CD4-positive, alpha-beta T cell (primary cell): Measurements from ENCODE around the gene NME2. TPM values are rescaled to one million over a fixed set of nuclear protein-coding genes. Genes with fewer than 3 reads are reported as not detected.

ENCODE experiments used
- ATAC-seq: fragments of 200-7000 bp; cut with Tn5 transposase; one replicate; pipeline ENCODE4 v1.10.0; 2022; ENCODE audit warnings: mild to moderate bottlenecking; ENCODE audit not compliant: poor library complexity
- CTCF ChIA-PET: fragments of 350-600 bp; sonication (Branson Sonifier 250); formaldehyde crosslinking; loops from one replicate; lab custom pipeline; 2021; ENCODE audit warnings: antibody characterized with exemption, inconsistent platforms; lab: Charles Lee
- POLR2A ChIA-PET: fragments of 350-600 bp; sonication (Branson Sonifier 250); formaldehyde crosslinking; loops from one replicate; lab custom pipeline; 2021; ENCODE audit warnings: antibody characterized with exemption, inconsistent platforms; lab: Charles Lee
- DNase-seq, 14 experiments: peaks; one replicate each; pipeline ENCODE4 v3.0.0-alpha.2; 2013 to 2020; ENCODE audit warnings: mixed read lengths in 2 of 14
- H3K27ac ChIP-seq, 2 donors: one replicate each; pipeline versions ENCODE4 v1.5.1 to v1.7.0; 2013; ENCODE audit warnings: low read length in 2 of 2, low read depth in 1 of 2, mild to moderate bottlenecking in 1 of 2
- H3K27me3 ChIP-seq, 2 experiments: 1 replicate in 1 of 2; 2 replicates in 1 of 2; pipeline versions ENCODE4 v1.6.1 to v1.7.0; 2013; ENCODE audit warnings: low read length in 2 of 2, control low read depth in 1 of 2, mild to moderate bottlenecking in 1 of 2, moderate library complexity in 1 of 2; ENCODE audit not compliant: insufficient read depth in 2 of 2, control insufficient read depth in 1 of 2
- H3K36me3 ChIP-seq: one replicate; pipeline ENCODE4 v1.6.1; 2013; ENCODE audit warnings: low read length, control low read depth; ENCODE audit not compliant: insufficient read depth
- H3K4me1 ChIP-seq: one replicate; pipeline ENCODE4 v1.6.1; 2013; ENCODE audit warnings: low read length, control low read depth; ENCODE audit not compliant: insufficient read depth
- H3K4me3 ChIP-seq: one replicate; pipeline ENCODE4 v1.5.1; 2013; ENCODE audit warnings: mild to moderate bottlenecking, low read length, moderate library complexity
- H3K9me3 ChIP-seq, 2 experiments: 1 replicate in 1 of 2; 2 replicates in 1 of 2; pipeline versions ENCODE4 v1.6.1 to v1.7.0; 2013; ENCODE audit warnings: low read length in 2 of 2, mild to moderate bottlenecking in 2 of 2, control low read depth in 1 of 2, moderate library complexity in 1 of 2; ENCODE audit not compliant: control insufficient read depth in 1 of 2, insufficient read depth in 1 of 2
- H3K27ac Mint-ChIP-seq: one replicate; pipeline ENCODE4 v1.8.0; 2020; ENCODE audit warnings: mixed read lengths
- H3K27me3 Mint-ChIP-seq: one replicate; pipeline ENCODE4 v1.8.0; 2021; ENCODE audit warnings: mixed read lengths
- H3K36me3 Mint-ChIP-seq: one replicate; pipeline ENCODE4 v1.8.0; 2021; ENCODE audit warnings: low read depth, mixed read lengths
- H3K4me1 Mint-ChIP-seq: one replicate; pipeline ENCODE4 v1.8.0; 2021; ENCODE audit warnings: low read depth, mixed read lengths
- H3K4me3 Mint-ChIP-seq: one replicate; pipeline ENCODE4 v1.8.0; 2020; ENCODE audit warnings: mild to moderate bottlenecking, mixed read lengths
- H3K9me3 Mint-ChIP-seq: one replicate; pipeline ENCODE4 v1.8.0; 2020; ENCODE audit warnings: mixed read lengths
- intact Hi-C, 2 experiments: fragments of 100-400 bp; cut with DNase I in 1 of 2; cut with micrococcal nuclease in 1 of 2; formaldehyde crosslinking; loops; one replicate each; pipeline versions ENCODE4 v1.15.1 to v1.9.0; 2023 to 2025; cut with DNase I, micrococcal nuclease
- total RNA-seq, 174 experiments: library from RNA in 2 of 174; stranded (reverse) in 2 of 174; gene quantifications; one replicate each; pipeline ENCODE4 v1.2.3 and lab custom pipeline; 2021 to 2026
- TF ChIP-seq, protein P1 (sequence below): fragments of 200-600 bp; IDR thresholded peaks from one replicate; pipeline ENCODE4 v1.8.0; 2022; ENCODE audit warnings: antibody characterized with exemption, mild to moderate bottlenecking

NME2 gene
- total RNA-seq, 2 experiments from 2014 or later: 135 to 138 TPM

DNA sequence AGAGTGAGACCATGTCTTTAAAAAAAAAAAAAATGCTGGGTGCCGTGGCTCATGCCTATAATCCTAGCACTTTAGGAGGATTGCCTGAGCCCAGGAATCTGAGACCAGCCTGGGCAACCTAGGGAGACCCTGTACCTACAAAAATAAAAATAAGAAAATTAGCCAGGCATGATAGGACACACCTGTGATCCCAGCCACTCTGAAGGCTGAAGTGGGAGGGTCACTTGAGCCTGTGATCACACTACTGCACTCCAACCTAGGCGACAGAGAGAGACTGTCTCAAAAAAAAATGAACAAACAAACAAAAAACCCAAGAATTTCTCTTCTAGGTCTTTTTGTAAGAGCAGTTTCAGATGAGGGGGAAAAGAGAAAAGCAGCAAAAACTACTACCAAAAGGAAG lies 34.6 kb downstream of the NME2 start:
- H3K4me3 ChIP-seq: no peak overlapping the region
- no peak for DNase-seq

DNA sequence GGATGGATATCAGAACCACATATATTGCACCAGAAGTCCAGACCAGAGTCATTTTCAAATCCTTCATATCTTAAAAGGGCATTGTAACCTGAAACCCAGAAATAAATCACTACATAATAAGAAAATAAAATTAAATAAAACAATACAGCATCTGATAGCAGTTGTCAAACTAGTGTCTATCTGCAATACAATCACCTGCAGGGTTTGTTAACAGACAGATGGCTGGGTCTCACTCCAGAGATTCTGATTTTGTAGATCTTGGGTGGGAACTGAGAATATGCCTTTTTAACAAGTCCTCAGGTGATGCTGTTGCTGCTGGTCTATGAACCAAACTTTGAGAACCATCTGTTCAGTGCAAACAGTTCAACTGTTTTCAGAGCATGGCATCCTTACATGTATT lies 37.6 kb downstream of the NME2 start:
- Mint-ChIP-seq H3K27me3 (no peaks in the 10 kb centered on the region), H3K9me3 (no peaks in the 10 kb centered on the region), H3K4me3 (no peak overlapping the region), H3K36me3 (peaks cover 84% of the 10 kb centered on the region), H3K4me1 (peaks cover 5% of the 10 kb centered on the region), H3K27ac (no peak overlapping the region)
- intact Hi-C loops: no loop called here
- no peaks in the 10 kb centered on the region for H3K9me3 ChIP-seq
- H3K4me1 ChIP-seq: peaks cover 12% of the 10 kb centered on the region
- H3K36me3 ChIP-seq: peaks cover 80% of the 10 kb centered on the region
- H3K27ac ChIP-seq: no peak overlapping the region
- no peaks in the 10 kb centered on the region for H3K27me3 ChIP-seq
- ChIA-PET POLR2A (no interaction called here), CTCF (no interaction called here)
- ATAC-seq (no peak), DNase-seq (no peak)
- H3K4me3 ChIP-seq: no peak overlapping the region
- TF ChIP-seq, protein P1, sequence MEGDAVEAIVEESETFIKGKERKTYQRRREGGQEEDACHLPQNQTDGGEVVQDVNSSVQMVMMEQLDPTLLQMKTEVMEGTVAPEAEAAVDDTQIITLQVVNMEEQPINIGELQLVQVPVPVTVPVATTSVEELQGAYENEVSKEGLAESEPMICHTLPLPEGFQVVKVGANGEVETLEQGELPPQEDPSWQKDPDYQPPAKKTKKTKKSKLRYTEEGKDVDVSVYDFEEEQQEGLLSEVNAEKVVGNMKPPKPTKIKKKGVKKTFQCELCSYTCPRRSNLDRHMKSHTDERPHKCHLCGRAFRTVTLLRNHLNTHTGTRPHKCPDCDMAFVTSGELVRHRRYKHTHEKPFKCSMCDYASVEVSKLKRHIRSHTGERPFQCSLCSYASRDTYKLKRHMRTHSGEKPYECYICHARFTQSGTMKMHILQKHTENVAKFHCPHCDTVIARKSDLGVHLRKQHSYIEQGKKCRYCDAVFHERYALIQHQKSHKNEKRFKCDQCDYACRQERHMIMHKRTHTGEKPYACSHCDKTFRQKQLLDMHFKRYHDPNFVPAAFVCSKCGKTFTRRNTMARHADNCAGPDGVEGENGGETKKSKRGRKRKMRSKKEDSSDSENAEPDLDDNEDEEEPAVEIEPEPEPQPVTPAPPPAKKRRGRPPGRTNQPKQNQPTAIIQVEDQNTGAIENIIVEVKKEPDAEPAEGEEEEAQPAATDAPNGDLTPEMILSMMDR: no peak

More for the DNA sequence above, 34.6 kb downstream of the NME2 start:
- Histone ChIP-seq H3K27me3 (no peaks in the 10 kb centered on the region), H3K9me3 (no peaks in the 10 kb centered on the region), H3K27ac (no peak overlapping the region), H3K4me1 (peaks cover 12% of the 10 kb centered on the region), H3K36me3 (peaks cover 61% of the 10 kb centered on the region)
- intact Hi-C loops: no loop called here
- H3K27me3 Mint-ChIP-seq: no peaks in the 10 kb centered on the region
- H3K9me3 Mint-ChIP-seq: no peaks in the 10 kb centered on the region
- ChIA-PET POLR2A (no interaction called here), CTCF (no interaction called here)
- no peak for ATAC-seq
- H3K27ac Mint-ChIP-seq: peak overlapping the region; percentile 44
- TF ChIP-seq, protein P1: no peak
- H3K4me3 Mint-ChIP-seq: no peak overlapping the region
- H3K36me3 Mint-ChIP-seq: peaks cover 72% of the 10 kb centered on the region
- peaks cover 5% of the 10 kb centered on the region for H3K4me1 Mint-ChIP-seq

DNA sequence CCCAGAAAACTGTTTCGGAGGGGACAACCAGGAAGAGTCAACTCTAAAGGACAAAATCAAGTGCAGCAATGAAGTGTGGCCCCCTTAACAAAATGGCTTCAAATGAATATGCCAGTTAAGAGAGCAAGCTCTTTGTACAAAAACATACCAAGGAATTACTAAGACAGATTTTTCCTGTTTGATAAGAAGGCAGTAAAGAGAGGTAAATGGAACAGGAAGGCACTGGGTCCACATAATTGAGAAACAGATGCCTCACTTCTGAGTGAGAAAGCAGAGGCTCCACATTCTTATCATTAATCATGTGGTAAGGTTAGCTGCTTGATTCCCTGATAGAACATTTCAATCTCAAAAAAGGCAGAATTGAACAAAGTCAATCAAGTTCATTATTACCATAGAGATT lies 48.7 kb downstream of the NME2 start:
- DNase-seq (no peak), ATAC-seq (no peak)
- CTCF ChIA-PET: no interaction called here
- POLR2A ChIA-PET: no interaction called here
- Mint-ChIP-seq H3K4me3 (no peak overlapping the region), H3K27me3 (no peaks in the 10 kb centered on the region), H3K9me3 (no peaks in the 10 kb centered on the region), H3K36me3 (peaks cover 86% of the 10 kb centered on the region), H3K4me1 (no peaks in the 10 kb centered on the region), H3K27ac (no peak overlapping the region)
- Histone ChIP-seq H3K27ac (peak overlapping the region in 1 of 2 donors; percentile 3), H3K4me1 (no peaks in the 10 kb centered on the region), H3K36me3 (peaks cover 62% of the 10 kb centered on the region), H3K9me3 (no peaks in the 10 kb centered on the region), H3K27me3 (no peaks in the 10 kb centered on the region), H3K4me3 (no peak overlapping the region)
- TF ChIP-seq, protein P1: no peak
- intact Hi-C loops: no loop called here
